IPS DF 19.7 (cell line): ENCODE data around the gene ALDH2.
"Not testable (repeated sequence)": the region's sequence is repeated elsewhere in the genome, so short reads cannot be mapped to it uniquely, and the experiment has no call there.

Source experiments
- DNase-seq: peaks from one replicate; pipeline ENCODE4 v3.0.0-alpha.2; 2013; ENCODE audit warnings: low read depth, low spot score

Gene ALDH2

GRCh38 chr12:111788178-111788654 is 21.5 kb downstream of the ALDH2 start:
- DNase-seq: no peak

DNA sequence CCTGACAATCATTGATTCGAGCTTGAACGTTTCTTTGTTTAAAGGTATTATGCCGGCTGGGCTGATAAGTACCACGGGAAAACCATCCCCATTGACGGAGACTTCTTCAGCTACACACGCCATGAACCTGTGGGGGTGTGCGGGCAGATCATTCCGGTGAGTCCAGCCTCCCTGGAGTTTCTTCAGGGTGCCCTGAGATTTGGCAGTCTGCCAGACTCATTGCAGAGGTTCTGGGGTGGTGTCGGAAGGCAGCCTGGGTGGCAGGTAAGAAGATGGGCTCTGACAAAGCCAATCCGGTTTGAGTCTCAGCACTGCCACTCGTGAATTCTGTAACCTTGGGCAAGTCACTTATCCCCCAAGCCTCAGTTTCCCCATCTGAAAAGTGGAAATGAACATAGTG is 23.0 kb downstream of the ALDH2 start:
- DNase-seq: no peak

GRCh38 chr12:111791507-111791906 is 24.8 kb downstream of the ALDH2 start:
- no peak for DNase-seq

DNA sequence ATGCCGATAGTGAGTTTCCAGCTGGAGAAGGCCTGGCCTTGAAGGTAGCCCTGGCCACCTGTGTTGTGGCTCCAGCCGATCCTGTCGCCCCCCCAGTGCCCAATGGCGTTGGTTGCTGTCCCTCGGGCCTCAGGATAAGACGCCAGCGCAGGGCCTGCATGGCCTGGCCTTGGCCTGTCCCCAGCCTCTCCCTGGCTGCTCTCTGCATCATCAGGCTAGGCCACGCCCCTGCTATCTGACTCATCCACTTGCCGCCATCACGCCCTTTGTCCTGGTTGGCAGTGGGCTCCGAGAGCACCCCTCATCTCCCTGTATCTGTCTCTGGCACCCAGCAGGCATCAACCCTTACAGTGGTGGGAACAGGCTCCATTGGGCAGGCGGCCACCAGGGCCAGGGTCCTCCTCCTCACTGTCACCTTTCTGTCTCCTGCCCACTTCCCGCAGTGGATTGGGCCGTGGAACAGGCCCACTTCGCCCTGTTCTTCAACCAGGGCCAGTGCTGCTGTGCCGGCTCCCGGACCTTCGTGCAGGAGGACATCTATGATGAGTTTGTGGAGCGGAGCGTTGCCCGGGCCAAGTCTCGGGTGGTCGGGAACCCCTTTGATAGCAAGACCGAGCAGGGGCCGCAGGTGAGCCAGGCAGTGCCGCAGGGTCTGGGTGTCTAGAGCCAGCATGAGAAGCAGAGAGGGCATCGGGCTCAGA is 25.6 kb downstream of the ALDH2 start:
- no peak for DNase-seq

DNA sequence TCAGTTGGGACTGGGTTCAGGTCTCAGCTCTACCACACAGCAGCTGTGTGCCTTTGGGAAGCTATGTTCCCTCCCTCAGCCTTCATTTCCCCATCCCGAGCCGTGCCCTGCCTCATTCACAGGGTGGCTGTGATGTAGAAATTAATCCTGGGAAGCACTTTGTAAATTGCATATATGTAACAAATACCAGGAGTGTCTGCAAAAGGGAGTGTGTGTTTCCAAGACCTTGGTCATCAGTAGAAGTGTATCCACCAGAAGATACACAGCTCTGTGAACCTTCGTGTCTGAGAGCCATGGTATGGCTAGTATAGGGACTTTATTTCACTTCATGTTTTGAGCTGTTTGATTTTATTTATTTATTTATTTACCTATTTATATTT is 26.1 kb downstream of the ALDH2 start:
- no peak for DNase-seq

DNA sequence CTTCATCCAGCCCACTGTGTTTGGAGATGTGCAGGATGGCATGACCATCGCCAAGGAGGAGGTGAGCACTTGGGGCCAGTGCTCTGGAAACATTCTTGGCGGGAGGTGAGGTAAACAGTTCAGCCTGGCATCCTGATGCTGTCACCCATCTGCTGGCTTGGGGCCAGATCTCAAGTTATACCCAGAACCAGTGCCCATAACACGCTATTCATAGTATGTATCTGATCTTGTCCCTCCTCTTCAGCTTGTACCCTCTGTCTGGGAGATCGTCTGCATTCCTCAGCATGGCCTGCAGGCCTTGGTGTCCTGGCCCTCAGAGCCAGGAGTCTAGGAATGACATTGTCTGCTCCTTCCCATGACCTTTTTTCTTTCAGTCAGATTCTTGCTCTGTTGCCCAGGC is 31.4 kb downstream of the ALDH2 start:
- no peak for DNase-seq

DNA sequence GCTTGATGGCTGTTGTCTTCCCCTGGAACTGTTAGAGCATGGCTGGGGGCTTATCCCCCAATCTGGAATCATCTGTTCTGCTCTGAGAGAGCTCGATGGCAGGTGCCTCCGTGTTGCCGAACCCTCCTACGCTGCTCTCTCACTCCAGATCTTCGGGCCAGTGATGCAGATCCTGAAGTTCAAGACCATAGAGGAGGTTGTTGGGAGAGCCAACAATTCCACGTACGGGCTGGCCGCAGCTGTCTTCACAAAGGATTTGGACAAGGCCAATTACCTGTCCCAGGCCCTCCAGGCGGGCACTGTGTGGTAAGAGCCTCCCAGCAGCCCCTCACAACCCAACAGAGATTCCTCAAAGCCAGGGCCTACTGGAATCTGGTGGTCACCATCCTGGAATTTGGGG is 33.0 kb downstream of the ALDH2 start:
- no peak for DNase-seq

DNA sequence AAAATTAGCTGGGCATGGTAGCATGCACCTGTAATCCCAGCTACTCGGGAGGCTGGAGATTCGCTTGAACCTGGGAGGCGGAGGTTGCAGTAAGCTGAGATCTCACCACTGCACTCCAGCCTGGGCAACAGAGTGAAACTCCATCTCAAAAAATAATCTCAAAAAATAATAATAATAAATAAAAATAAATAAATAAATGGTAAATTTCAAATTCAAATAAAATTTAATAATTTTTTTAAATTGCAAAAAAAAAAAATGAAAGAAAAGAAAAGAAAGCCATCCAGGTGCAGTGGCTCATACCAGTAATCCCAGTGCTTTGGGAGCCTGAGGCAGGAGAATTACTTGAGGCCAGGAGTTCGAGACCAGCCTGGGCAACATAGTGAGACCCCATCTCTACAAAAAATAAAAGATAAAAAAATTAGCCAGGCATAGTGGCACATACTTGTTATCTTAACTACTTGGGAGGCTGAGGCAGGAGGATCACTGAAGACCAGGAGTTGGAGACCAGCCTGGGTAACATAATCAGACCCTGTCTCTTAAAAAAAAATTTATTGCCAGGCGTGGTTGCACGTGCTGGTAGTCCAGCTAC is 36.4 kb downstream of the ALDH2 start:
- no peak for DNase-seq

DNA sequence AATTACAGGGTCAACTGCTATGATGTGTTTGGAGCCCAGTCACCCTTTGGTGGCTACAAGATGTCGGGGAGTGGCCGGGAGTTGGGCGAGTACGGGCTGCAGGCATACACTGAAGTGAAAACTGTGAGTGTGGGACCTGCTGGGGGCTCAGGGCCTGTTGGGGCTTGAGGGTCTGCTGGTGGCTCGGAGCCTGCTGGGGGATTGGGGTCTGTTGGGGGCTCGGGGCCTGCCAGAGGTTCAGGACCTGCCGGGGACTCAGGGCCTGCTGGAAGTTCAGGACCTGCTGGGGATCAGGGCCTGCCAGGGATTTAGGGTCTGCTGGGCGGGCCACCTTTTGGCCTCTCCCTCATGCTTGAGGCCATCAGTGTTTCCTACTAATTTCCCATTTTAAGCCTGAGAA is 37.1 kb downstream of the ALDH2 start:
- no peak for DNase-seq

- no peak for DNase-seq
These were observed 39.6 kb downstream of the ALDH2 start for GRCh38 chr12:111806304-111806703.

DNA sequence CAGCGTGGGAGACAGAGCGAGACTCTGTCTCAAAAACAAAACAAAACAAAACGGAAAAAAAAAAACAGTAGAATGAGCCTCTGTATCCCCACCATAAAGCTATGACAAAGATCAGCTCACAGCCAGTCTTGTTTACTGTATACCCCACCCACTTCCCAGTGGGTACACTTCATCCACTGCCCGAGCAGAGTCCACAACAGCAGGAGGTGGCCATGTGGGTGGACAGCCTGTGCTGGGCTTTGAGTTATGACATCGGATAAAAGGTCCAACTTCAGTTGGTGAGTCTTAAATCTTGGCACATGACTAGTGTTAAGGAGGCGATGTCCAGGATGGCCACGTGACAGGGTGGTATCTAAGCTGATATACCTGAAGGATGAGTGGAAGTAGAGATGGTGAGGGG is 40.5 kb downstream of the ALDH2 start:
- DNase-seq: no peak

- DNase-seq: peak; percentile 59
These were observed 46.4 kb downstream of the ALDH2 start for GRCh38 chr12:111812881-111813741.

DNA sequence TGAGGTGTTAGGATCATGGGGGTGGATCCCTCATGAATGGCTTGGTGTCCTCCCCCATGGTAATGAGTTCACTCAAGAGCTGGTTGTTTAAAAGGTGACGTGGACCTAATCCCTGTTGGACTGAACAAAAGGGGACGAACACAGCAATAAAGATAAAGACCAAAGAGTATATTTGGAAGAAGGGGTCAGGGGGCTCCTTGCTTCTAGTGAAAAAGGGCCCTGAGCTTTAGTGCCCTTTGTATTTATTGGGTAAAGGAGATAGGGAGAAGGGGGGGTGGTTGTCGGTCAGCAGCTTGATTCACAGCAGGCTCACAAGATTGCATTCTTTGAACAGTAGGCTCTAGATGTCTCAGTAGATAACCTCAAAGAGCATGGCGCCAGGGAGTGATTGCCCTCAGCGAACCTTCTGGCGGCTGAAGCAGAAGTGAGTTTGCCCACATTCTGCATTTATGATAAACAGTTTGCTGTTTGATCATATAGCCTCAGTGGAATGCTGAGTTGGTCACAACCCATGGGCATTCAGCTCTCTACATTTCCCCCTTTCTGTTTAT is 49.4 kb downstream of the ALDH2 start:
- DNase-seq: no peak

DNA sequence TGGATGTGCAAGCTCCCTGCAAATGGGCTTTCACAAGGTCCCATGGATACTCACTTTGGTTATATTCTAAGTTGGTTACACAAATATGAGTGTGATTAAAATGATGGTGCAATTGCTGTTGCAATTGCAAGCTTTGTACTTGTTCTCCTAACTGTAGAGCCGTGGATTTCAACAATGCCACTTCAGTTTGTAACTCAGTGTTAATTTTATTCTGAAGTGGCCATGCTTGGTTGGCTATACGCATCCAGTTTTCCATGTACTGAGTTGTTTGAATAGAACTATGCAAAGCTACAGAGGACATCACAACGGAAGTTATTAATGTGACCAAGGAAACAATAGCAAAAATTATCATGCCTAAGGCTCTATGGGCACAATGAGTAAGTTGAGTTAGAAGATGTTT is 50.2 kb downstream of the ALDH2 start:
- not testable (repeated sequence) for DNase-seq

DNA sequence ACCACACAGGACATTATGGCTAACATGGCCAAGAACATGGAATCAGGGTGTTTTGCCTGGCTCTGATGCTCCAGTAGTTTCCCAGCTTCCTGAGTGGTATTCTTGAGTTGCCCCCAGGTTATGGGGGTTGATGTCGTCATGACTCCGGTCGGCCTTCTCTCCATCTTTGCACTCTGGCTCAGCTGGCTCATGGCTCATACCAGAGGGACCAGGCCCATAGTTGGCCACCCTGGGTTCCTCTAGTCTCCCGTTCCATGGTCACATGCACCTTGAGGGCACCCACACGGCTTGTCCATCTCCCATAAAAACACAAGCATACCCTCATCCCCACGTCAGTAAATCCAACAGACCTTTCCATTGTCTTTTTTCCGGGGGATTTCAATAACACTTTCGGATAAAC is 51.6 kb downstream of the ALDH2 start:
- no peak for DNase-seq

GRCh38 chr12:111819191-111820158 is 52.7 kb downstream of the ALDH2 start:
- no peak for DNase-seq

GRCh38 chr12:111820828-111821227 is 54.1 kb downstream of the ALDH2 start:
- not testable (repeated sequence) for DNase-seq

DNA sequence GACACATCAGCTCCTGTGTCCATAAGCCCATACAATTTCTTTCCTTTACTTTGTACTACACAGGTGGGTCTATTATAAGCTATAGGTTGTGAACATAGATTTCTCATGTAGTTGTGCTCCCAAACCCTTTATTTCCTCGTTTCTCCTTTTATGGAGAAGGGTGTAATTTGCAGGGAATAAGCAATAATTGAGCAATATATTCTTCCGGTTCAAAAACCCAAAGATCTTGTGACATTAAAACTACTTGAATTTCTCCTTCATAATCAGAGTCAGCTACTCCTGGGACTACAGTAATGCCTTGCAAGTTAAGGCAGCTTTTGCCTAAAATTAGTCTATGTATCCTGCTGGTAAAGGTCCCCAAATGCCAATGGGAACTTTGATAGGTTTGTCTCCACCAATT is 56.2 kb downstream of the ALDH2 start:
- no peak for DNase-seq

DNA sequence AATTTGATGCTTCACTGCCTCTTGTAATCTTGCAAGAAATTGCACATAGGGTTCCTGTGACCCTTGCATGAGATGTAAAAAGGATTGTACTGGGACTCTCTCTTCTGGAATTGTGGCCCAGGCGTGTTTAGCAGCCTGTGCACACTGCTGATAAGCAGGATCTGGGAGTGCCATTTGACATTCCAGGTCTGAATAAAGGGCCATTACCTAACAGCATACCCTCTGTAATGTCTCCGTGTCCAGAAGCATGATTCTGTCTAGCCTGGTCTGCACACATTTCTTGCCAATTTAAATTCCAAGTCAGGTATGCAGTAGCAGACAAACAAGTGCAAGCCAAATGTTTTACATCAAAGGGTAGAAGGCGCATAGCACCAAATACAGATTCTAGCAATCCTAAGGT is 57.2 kb downstream of the ALDH2 start:
- no peak for DNase-seq

DNA sequence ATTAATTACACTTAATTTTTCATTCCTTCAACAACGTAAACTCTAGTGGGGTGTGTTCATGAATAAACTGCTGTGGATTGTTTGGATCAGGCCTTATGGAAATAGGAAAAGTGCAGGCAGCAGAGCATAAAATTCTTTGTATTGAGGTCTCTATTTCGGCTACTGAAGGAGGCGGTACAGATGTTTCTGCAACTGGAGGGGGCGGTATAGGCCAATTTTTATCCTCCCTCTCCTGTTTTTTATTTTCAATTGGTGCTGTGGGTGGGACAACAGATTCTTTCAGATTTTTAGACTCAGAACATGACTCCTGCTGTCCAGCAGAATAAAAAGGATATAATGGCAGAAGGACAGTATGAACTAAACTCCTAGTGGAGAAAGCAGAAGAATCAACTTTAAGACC is 57.6 kb downstream of the ALDH2 start:
- DNase-seq: not testable (repeated sequence)

- no peak for DNase-seq
These were observed 58.8 kb downstream of the ALDH2 start for GRCh38 chr12:111825509-111825908.
